ENCODE measurements around the gene STK24.
A peak's percentile ranks its signal among the peaks of the same experiment; 100 is the strongest.

Gene STK24

DNA sequence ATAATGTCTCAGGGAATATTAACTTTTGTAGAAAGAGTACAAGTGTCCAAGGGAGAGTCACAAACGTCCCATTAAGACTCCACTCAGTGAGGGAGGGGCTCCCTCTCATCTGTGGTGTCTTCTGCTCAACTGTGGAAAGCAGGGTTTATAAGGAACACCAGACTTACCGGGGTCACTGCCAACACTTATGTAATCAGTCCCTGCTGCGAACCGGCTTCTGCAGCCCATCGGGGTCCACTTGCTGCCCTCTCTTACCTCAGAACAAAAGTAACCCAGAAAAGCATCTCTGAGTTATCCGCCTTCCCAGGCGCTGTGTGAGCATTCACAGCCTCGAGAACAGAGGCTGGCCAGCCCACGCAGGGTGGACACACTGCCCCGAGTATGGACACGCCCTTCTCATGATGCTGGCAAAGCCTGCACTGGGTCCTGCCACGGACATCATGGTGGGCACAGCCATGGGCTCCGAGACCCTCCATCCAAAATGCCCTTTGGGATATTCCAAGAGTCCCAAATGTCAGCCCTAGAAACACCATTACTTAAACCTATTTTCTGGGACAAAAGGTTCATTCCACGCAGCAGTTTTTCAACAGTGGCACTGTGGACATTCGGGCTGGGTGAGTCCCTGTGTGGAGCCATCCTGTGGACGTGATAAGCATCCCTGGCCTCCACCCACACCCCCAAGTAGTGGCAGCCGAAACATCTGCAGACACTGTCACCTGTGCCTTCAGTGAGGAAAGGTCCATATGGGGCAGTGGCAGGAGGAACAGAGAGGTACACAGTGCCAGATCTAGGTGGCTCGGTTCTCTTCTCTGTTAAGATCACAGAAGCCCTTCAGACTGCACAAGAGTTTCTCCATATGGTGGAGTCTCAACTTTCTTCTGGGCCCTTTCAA is 63.9 kb downstream of the STK24 start:
- Mint-ChIP-seq H3K27ac (peak overlapping the region; percentile 94), H3K4me3 (peak overlapping the region in 1 of 2 donors; percentile 62), H3K9me3 (peaks cover 0 to 2% of the 10 kb centered on the region in 2 donors), H3K4me1 (peaks cover 65 to 97% of the 10 kb centered on the region in 2 donors), H3K27me3 (no peaks in the 10 kb centered on the region), H3K36me3 (peaks cover 29 to 52% of the 10 kb centered on the region in 2 donors)
- ATAC-seq (replicated peaks) (no peak), DNase-seq (no peak)

DNA sequence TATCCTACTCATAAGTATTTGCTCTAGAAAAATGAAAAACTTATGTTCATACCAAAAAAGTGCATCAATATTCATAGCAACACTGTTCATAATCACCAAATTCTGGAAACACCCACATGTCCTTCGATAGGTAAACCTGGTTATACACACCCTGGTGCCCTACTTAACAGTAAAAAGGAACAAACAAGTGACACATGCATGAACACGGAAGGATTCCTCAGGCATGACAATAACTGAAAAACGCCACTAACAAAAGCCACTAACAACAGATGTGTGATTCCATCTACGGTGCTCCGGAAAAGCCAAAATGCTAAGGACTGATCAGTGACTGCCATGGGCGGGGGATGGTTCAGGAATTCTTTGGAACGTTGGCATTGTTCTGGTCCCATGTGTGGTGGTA is 65.5 kb downstream of the STK24 start:
- Mint-ChIP-seq H3K4me1 (peaks cover 70 to 99% of the 10 kb centered on the region in 2 donors), H3K9me3 (peaks cover 0 to 2% of the 10 kb centered on the region in 2 donors), H3K27ac (peak overlapping the region; percentile 94), H3K36me3 (peaks cover 32 to 46% of the 10 kb centered on the region in 2 donors), H3K4me3 (peak overlapping the region in 1 of 2 donors; percentile 11), H3K27me3 (no peaks in the 10 kb centered on the region)
- peak; percentile 27 to 43 for ATAC-seq (replicated peaks)
- no peak for DNase-seq

DNA sequence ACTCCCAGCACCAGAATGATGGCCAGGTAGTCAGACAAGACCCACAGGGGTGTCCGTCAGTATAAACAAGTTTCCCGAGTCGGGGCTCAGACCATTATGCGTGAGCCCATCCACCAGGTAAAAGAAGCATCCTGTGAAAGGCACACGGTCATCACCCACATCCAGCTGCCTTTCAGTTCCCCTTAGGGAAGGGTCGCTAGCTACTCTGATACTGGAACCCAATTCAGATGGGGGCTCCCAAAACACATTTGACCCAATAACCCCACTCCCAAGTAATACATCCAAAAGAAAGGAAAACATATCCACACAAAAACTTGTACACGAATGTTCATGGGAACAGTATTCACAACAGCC is 66.8 kb downstream of the STK24 start:
- ATAC-seq (replicated peaks) (no peak), DNase-seq (no peak)
- Mint-ChIP-seq H3K4me1 (peaks cover 70 to 99% of the 10 kb centered on the region in 2 donors), H3K4me3 (peak overlapping the region; percentile 22 to 68), H3K36me3 (peaks cover 29 to 40% of the 10 kb centered on the region in 2 donors), H3K27ac (peak overlapping the region; percentile 86), H3K9me3 (peaks cover 0 to 2% of the 10 kb centered on the region in 2 donors), H3K27me3 (no peaks in the 10 kb centered on the region)

DNA sequence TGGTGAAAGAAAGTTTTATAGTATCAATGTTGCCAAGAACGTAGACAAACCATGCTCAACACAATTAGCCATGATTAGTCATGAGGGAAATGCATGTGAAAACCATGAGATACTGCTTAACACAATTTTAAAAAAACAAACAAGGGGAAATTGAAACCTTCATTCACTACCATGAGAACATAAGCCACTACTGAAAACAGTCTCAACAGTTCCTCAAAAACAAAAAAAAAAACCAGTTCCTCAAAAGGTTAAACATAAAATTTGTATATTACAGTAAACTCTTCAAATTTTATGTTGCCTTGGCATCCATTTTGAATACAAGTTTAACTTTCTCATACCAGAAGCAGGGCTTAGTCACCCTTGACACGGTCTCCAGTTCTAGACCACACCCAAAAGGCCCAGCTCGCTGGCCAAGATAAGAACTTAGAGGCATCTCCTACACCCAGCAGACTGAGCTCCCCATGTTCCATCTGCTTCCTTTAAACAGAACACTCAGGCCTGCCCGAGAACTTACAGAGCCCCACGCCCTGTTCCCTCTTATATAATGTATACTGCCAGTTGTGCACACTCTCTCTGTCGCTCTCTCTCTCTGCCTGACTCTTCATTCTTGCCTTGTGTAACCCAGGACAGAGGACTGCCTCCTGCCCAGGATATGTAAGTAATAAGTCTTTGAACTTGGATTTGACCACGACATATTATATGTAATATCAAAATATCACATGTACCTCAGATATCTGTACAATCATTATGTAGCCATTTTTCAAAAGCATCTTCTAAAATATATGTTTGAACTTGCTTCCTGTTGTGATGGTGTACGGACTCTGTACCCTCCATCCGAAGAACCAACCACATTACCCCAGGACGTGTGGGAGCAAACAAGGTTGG is 67.4 kb downstream of the STK24 start:
- H3K4me1 Mint-ChIP-seq, result peaks cover 72 to 99% of the 10 kb centered on the region in 2 donors
- peaks cover 26 to 36% of the 10 kb centered on the region in 2 donors for H3K36me3 Mint-ChIP-seq
- DNase-seq, result peak; percentile 40
- H3K9me3 Mint-ChIP-seq, result peaks cover 0 to 2% of the 10 kb centered on the region in 2 donors
- H3K27ac Mint-ChIP-seq, result peak overlapping the region; percentile 86
- peak overlapping the region; percentile 22 to 68 for H3K4me3 Mint-ChIP-seq
- H3K27me3 Mint-ChIP-seq, result no peaks in the 10 kb centered on the region
- peak; percentile 69 to 73 for ATAC-seq (replicated peaks)

DNA sequence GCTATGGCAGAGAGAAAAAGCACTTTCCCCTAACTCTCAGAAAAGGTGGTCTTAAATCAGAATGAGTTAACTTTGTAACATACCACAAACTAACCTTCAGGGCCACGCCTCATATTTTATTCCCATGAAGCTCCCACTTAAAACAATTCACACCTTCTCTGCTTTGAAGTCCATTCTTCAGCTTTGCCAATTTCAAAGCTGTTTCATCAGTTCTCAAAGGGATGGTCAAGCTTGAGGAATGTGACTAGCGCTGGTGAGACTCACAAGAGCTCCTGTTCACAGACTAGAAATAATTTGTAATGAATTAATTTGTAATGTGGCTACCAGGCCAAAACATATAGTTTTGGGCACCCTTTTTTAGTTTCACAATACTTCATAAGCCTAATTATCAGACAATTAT is 68.2 kb downstream of the STK24 start:
- Mint-ChIP-seq H3K27me3 (no peaks in the 10 kb centered on the region), H3K36me3 (peaks cover 31 to 38% of the 10 kb centered on the region in 2 donors), H3K4me3 (no peak overlapping the region), H3K27ac (peak overlapping the region; percentile 86), H3K4me1 (peaks cover 72 to 99% of the 10 kb centered on the region in 2 donors), H3K9me3 (peaks cover 0 to 2% of the 10 kb centered on the region in 2 donors)
- DNase-seq, result no peak
- no peak for ATAC-seq (replicated peaks)

DNA sequence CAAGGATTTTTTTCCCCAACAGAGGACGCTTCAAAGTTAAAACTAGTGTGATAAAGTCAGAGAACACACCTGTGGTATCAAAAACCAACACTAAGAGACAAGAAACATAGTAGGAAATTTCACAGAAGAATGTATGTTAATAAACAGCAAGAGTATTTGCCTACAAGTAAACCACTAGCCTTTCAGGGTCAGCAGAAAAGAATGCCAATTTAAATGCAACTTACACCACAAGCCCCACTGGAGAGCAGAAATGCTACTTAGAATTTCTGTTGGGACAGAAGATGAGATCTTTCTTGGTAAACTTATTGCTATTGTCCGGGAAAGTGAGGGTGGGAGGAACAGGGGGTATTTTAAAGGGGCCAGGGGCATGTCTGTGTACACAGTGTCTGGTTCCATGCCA is 68.6 kb downstream of the STK24 start:
- peak overlapping the region; percentile 86 for H3K27ac Mint-ChIP-seq

DNA sequence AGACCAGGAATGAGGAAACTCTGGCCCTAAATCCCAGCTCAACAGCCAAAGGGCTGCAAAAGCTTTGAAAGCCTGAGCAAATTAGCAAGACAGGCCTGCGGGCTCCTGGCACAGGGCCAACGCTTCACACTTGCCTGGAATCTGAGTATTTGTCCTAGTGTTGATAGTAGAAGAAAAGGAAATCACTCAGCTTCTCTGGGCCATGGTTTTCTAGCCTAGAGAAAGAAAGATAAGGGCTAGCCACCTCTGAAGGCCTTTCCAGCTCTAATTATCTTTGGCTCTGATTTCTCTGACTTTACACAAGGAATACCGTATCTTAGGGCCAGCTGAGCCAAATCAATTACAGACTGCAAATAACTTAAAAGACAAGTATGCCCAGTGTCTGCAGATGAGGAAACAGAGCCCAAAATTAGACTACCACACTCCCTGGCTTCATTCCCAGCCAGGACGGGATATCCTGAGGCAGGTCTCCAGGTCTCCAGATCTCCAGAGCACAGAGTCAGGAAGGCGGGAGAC is 69.6 kb downstream of the STK24 start:
- peaks cover 32 to 35% of the 10 kb centered on the region in 2 donors for H3K36me3 Mint-ChIP-seq
- ATAC-seq (replicated peaks) (no peak), DNase-seq (no peak)
- H3K4me1 Mint-ChIP-seq, result peaks cover 74 to 98% of the 10 kb centered on the region in 2 donors
- H3K27me3 Mint-ChIP-seq, result no peaks in the 10 kb centered on the region
- H3K27ac Mint-ChIP-seq, result peak overlapping the region; percentile 62
- H3K9me3 Mint-ChIP-seq, result peaks cover 0 to 2% of the 10 kb centered on the region in 2 donors
- H3K4me3 Mint-ChIP-seq, result no peak overlapping the region

More for the DNA sequence above, 68.6 kb downstream of the STK24 start:
- DNase-seq, result no peak
- no peak for ATAC-seq (replicated peaks)
- no peaks in the 10 kb centered on the region for H3K27me3 Mint-ChIP-seq
- H3K9me3 Mint-ChIP-seq, result peaks cover 0 to 2% of the 10 kb centered on the region in 2 donors
- H3K4me1 Mint-ChIP-seq, result peaks cover 72 to 99% of the 10 kb centered on the region in 2 donors
- no peak overlapping the region for H3K4me3 Mint-ChIP-seq
- peaks cover 32 to 36% of the 10 kb centered on the region in 2 donors for H3K36me3 Mint-ChIP-seq

DNA sequence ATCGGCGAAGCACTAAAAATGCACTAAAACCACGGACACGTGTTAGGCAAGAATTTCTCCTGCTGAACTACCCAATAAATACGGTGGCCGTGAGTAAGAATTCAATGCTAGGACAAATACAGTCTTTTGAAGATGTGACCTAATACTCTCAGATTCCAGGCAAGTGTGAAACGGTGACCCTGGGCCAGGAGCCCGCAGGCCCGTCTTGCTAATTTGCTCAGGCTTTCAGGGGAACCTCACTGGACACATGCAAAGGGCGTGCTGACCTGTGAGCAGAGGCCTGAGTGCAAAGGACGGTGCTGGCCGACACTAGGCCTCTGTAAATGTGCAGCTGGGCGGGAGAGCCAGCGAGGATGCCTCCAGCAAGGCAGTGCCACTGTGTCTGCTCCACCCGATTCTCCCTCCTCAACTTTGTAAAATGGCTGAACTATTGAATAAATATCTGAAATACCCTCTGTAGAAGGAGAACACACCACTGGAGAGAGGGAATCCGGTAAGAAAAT is 70.1 kb downstream of the STK24 start:
- DNase-seq (no peak), ATAC-seq (replicated peaks) (no peak)
- Mint-ChIP-seq H3K27me3 (no peaks in the 10 kb centered on the region), H3K27ac (peak overlapping the region; percentile 62), H3K36me3 (peaks cover 27 to 35% of the 10 kb centered on the region in 2 donors), H3K4me3 (no peak overlapping the region), H3K4me1 (peaks cover 75 to 98% of the 10 kb centered on the region in 2 donors), H3K9me3 (peaks cover 0 to 2% of the 10 kb centered on the region in 2 donors)

DNA sequence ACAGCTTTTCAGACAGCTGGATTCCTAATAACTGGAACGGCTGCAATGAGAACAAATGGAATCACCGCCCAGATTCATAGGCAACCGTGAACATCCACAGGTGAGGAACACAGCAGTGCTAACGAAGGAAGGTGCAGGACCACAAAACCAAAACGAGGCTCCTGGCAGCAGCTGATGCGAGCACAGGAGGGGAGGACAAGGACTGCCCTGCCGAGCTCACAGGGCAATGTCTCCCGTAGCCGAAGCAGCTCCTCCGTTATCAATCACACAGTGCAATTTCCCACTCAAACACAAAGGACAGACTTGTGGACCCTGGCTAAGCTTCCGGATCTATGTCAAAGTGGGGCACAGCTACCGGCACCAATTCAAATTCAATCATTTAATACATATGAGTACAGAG is 70.6 kb downstream of the STK24 start:
- H3K4me1 Mint-ChIP-seq, result peaks cover 73 to 98% of the 10 kb centered on the region in 2 donors
- peak overlapping the region; percentile 62 for H3K27ac Mint-ChIP-seq
- H3K4me3 Mint-ChIP-seq, result no peak overlapping the region
- peaks cover 26 to 32% of the 10 kb centered on the region in 2 donors for H3K36me3 Mint-ChIP-seq
- DNase-seq (no peak), ATAC-seq (replicated peaks) (no peak)
- no peaks in the 10 kb centered on the region for H3K27me3 Mint-ChIP-seq
- H3K9me3 Mint-ChIP-seq, result peaks cover 0 to 2% of the 10 kb centered on the region in 2 donors

DNA sequence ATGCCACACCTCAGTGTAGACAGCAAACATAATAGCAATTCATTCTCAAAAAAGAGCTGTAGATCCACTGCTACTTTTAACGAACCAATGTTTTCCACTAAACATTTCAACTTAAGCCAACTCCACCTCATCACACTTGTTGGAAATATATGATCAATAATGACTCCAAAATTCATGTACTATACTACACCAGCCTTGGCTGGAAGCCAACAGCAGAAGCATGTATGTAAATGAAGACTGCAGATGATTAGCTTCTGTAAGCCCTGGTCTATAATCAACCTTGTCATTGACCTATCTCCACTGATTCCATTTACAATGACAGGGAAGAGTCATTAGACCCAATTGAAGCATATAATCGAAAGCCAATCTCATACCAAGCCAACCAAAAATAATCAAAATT is 71.7 kb downstream of the STK24 start:
- DNase-seq, result no peak
- Mint-ChIP-seq H3K27me3 (no peaks in the 10 kb centered on the region), H3K36me3 (peaks cover 20 to 32% of the 10 kb centered on the region in 2 donors), H3K4me3 (no peak overlapping the region), H3K9me3 (no peaks in the 10 kb centered on the region), H3K27ac (no peak overlapping the region), H3K4me1 (peaks cover 73 to 98% of the 10 kb centered on the region in 2 donors)
- ATAC-seq (replicated peaks), result no peak

DNA sequence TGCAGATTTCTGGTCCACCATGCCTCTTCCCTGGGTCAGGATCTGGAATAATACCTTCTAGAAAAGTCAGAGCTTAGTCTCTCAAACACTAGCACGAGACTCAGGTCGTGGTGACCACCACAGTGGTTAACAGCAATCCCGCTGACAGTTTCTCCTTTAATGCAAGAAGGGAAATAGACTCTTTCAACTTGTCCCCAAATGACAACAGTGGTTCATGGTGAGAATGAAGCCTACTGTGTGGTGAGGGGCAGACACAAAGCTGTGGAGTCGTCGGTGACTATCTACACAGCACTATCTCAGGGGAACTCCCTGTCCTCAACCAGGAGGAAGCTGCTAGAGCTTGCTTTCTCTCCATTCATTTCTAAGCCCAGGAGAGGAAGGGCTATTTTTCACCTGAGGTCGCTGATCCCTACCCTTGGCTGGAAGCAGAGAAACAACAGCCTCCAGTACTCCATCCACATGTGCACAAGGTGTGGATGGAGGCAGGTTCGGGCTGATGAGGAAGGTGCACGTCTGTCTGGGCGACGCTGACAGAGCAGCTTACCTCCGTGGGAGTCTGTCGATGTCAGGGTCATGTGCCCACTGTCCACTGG is 72.4 kb downstream of the STK24 start:
- H3K4me3 Mint-ChIP-seq, result peak overlapping the region; percentile 18 to 64
- H3K4me1 Mint-ChIP-seq, result peaks cover 69 to 96% of the 10 kb centered on the region in 2 donors
- H3K27me3 Mint-ChIP-seq, result no peaks in the 10 kb centered on the region
- H3K36me3 Mint-ChIP-seq, result peaks cover 19 to 34% of the 10 kb centered on the region in 2 donors
- DNase-seq, result no peak
- ATAC-seq (replicated peaks), result peak; percentile 47 to 53
- peak overlapping the region; percentile 80 for H3K27ac Mint-ChIP-seq
- H3K9me3 Mint-ChIP-seq, result no peaks in the 10 kb centered on the region

DNA sequence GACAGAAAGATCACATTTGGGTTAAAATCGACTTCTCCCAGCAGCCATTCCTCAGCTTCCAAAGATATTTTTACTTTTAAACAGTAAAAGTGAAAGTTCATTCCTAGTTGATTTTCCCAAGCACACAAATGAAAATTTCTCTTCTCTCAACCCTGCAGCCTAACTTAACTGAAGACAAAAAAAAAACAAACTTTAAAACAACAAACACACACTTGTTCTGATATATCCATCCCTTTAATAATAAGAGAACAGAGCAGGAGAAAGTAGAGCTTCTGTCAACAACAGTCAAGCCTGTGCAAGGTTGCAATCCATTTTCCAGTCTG is 72.9 kb downstream of the STK24 start:
- ATAC-seq (replicated peaks) (no peak), DNase-seq (no peak)
- Mint-ChIP-seq H3K36me3 (peaks cover 20 to 39% of the 10 kb centered on the region in 2 donors), H3K27ac (peak overlapping the region; percentile 80), H3K4me1 (peaks cover 70 to 96% of the 10 kb centered on the region in 2 donors), H3K9me3 (no peaks in the 10 kb centered on the region), H3K4me3 (peak overlapping the region; percentile 18 to 64), H3K27me3 (no peaks in the 10 kb centered on the region)

DNA sequence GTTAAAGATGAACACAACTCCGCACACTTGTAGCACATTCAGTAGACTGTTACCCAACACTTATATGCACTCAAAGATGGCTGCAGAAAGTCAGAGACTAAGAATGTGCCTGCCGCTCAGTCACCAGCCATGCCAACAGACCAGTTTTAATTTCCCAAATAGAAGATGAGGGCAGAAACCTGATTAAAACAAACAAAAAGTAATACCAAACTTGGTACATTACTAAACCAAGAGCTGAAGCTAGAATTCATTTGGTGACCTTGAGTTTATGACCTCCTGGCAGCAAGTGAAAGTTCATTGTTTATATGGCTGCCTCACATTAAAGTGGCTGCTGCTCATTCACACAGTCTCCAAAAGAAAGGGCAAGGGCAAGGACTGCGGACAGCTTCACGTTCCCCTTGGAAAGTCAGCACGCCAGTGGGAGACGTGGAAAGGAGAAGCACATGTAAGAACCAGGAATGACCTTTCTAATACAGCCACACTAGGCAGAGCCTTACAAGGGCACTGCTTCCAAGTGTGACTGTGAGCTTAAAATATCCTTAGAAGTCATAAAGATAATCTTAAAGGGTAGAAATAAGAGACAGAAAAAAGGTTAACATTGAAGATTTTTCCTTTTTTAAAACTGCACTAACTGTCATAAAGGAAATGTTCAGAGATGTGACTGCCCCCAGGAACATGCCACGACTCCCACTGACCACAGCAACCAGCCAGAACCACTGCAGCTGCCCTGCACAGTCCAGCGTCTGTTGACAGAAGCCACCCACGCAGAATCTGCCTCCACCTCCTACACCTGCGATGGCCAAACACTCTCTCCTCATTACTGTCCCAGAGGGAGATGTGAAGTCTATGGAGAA is 73.5 kb downstream of the STK24 start:
- Mint-ChIP-seq H3K9me3 (no peaks in the 10 kb centered on the region), H3K36me3 (peaks cover 20 to 40% of the 10 kb centered on the region in 2 donors), H3K27me3 (no peaks in the 10 kb centered on the region), H3K4me1 (peaks cover 67 to 93% of the 10 kb centered on the region in 2 donors), H3K4me3 (no peak overlapping the region), H3K27ac (peak overlapping the region; percentile 80)
- DNase-seq (no peak), ATAC-seq (replicated peaks) (no peak)
